Gastrocnemius medialis (tissue), 4 donors: Measurements from ENCODE around the gene ETV6. TPM values are rescaled to one million over a fixed set of nuclear protein-coding genes. Genes with fewer than 3 reads are reported as not detected.

Experiments
- ATAC-seq, 2 donors: fragments of 150-250 bp; one replicate each; pipeline ENCODE4 v1.9.1; 2016
- DNase-seq, 2 donors: peaks; one replicate each; pipeline ENCODE4 v3.0.0-alpha.2; 2019
- H3K27ac ChIP-seq, 4 donors: fragments of 200-600 bp; sonication (generic); 1 replicate in 1 of 4; 2 replicates in 3 of 4; pipeline ENCODE4 v1.5.1; 2016 to 2018; ENCODE audit warnings: mild to moderate bottlenecking in 2 of 4, moderate library complexity in 1 of 4
- H3K27me3 ChIP-seq, 3 donors: fragments of 200-600 bp; sonication (generic) in 2 of 3; 1 replicate in 1 of 3; 2 replicates in 2 of 3; pipeline versions ENCODE4 v1.5.1 to v1.6.0; 2016 to 2019; ENCODE audit warnings: mild to moderate bottlenecking in 1 of 3, moderate library complexity in 1 of 3
- H3K36me3 ChIP-seq, 2 donors: fragments of 200-600 bp; sonication (generic) in 1 of 2; one replicate each; pipeline ENCODE4 v1.5.1; 2017 to 2018
- H3K4me1 ChIP-seq, 2 donors: fragments of 200-600 bp; sonication (generic) in 1 of 2; one replicate each; pipeline ENCODE4 v1.5.1; 2016 to 2017; ENCODE audit warnings: mild to moderate bottlenecking in 2 of 2
- H3K4me3 ChIP-seq, 4 donors: fragments of 200-600 bp; sonication (generic) in 3 of 4; 1 replicate in 1 of 4; 2 replicates in 3 of 4; pipeline ENCODE4 v1.5.1; 2016 to 2019; ENCODE audit warnings: mild to moderate bottlenecking in 2 of 4
- H3K9me3 ChIP-seq, 3 donors: fragments of 200-600 bp; sonication (generic) in 2 of 3; 1 replicate in 1 of 3; 2 replicates in 2 of 3; pipeline ENCODE4 v1.5.1; 2016 to 2019
- POLR2A ChIP-seq, 2 donors: fragments of 450-650 bp; IDR thresholded peaks; one replicate each; pipeline ENCODE4 v1.6.1; 2017; ENCODE audit warnings: antibody characterized with exemption in 2 of 2, mild to moderate bottlenecking in 2 of 2, moderate library complexity in 2 of 2
- in situ Hi-C, 4 donors: fragments of 200-750 bp; cut with MboI; loops; one replicate each; pipeline versions ENCODE4 v1.15.0 to v1.8.0; 2017; ENCODE audit warnings: low sequenced_read_pairs in 4 of 4
- intact Hi-C: fragments of 100-400 bp; cut with DNase I; formaldehyde crosslinking; loops from one replicate; pipeline ENCODE4 v1.15.1; 2023; ENCODE audit warnings: low total_unique reads
- total RNA-seq, 4 donors: library from RNA; depleted of rRNA; stranded (reverse); fragments of >200 nt; gene quantifications; one replicate each; pipeline versions ENCODE4 v1.1.0 to v1.2.3, GENCODE V29; 2016
- TF ChIP-seq, protein P1 (sequence below), 5 experiments: fragments of 450-650 bp in 3 of 5; fragments of 200-600 bp in 2 of 5; sonication (generic) in 2 of 5; IDR thresholded peaks in 4 of 5; conservative IDR thresholded peaks in 1 of 5; 1 replicate in 4 of 5; 2 replicates in 1 of 5; pipeline ENCODE4 v1.5.1; 2016 to 2019; ENCODE audit warnings: antibody characterized with exemption in 5 of 5, mild to moderate bottlenecking in 3 of 5, moderate library complexity in 3 of 5

The ETV6 gene
- total RNA-seq, 4 donors from 2014 or later, result 2.8 to 5.9 (median 3.3) TPM

DNA sequence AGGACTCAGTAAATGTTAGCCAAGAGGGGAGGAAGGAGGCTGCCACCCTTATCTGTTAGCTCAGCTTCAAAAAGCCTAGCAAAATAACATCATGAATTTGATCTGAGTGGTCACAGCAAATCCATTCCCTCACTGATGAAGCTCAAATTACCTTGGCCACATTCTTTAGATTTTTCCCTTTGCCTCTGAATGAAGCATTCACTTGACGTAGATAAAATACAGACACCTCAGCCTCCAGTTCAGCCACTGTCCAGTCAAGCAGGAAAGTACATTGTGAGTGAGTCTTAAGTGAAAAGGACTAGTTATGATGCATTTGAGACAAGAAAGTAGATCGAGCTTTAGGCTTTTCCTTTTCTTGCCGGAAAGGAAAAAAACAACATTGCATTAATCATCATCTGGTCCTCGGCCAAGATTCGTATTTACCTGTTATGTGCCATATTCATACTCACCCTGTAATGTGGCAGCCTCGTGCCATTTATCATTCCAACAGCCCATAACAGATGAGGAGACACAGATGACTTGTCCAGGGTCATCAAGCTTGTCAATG is 146.5 kb downstream of the ETV6 start:
- Histone ChIP-seq H3K36me3 (no peaks in the 10 kb centered on the region), H3K4me1 (peaks cover 65 to 69% of the 10 kb centered on the region in 2 donors), H3K4me3 (no peak overlapping the region), H3K9me3 (no peaks in the 10 kb centered on the region), H3K27me3 (no peaks in the 10 kb centered on the region), H3K27ac (peak overlapping the region; percentile 83 to 89 (median 86))
- intact Hi-C loops (loop anchor here (2.0 to 10.0 kb wide), 3 partner anchors 39 to 219 kb away; partner anchors contain the start of gene ETV6), in situ Hi-C loops (loop anchor here in 2 of 4 donors (25.0 kb wide), 2 partner anchors 1084 to 1584 kb away; partner anchors contain the start of genes GABARAPL1 (in 1 of the 2) and YBX3 (in 1 of the 2))
- TF ChIP-seq, protein P1, sequence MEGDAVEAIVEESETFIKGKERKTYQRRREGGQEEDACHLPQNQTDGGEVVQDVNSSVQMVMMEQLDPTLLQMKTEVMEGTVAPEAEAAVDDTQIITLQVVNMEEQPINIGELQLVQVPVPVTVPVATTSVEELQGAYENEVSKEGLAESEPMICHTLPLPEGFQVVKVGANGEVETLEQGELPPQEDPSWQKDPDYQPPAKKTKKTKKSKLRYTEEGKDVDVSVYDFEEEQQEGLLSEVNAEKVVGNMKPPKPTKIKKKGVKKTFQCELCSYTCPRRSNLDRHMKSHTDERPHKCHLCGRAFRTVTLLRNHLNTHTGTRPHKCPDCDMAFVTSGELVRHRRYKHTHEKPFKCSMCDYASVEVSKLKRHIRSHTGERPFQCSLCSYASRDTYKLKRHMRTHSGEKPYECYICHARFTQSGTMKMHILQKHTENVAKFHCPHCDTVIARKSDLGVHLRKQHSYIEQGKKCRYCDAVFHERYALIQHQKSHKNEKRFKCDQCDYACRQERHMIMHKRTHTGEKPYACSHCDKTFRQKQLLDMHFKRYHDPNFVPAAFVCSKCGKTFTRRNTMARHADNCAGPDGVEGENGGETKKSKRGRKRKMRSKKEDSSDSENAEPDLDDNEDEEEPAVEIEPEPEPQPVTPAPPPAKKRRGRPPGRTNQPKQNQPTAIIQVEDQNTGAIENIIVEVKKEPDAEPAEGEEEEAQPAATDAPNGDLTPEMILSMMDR (IDR thresholded peaks at IDR 0.05 in 4 of 5, conservative IDR thresholded peaks at IDR 0.05 in 1 of 5), result no peak
- no peak for TF ChIP-seq POLR2A (IDR thresholded peaks at IDR 0.05)
- DNase-seq (no peak), ATAC-seq (no peak)

DNA sequence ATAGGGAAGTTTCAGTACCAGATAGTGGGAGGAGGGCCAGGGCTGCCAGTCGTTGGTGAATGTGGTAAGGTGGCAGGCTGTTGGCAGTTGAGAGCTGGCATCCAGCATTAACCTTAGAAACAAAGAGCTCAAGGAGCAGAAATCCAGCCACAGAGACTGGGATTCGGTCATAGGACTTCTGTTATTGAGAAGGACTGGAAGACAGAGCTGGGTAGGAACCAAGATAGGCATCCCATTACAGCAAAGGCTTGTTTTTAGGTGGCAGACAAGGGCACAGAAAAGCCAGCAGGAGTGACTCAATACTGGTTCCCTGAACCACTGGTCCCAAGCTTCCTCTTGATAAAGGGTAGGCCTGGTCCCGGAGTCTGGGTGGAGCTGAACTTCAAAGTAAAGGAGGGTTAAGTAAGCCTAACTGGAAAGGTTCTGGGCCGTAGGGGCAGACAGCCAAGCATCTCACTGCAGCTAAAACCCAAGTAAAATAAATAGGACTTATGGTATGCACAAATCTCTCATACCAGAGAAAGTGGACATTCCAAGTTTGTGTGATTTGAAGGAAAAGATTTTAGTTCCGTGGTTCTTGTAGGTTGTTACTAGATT is 147.9 kb downstream of the ETV6 start:
- Histone ChIP-seq H3K27ac (peak overlapping the region; percentile 76 to 88 (median 84)), H3K9me3 (no peaks in the 10 kb centered on the region), H3K27me3 (no peaks in the 10 kb centered on the region), H3K4me1 (peaks cover 60 to 61% of the 10 kb centered on the region in 2 donors), H3K4me3 (no peak overlapping the region), H3K36me3 (no peaks in the 10 kb centered on the region)
- intact Hi-C loops (loop anchor here (5.0 to 10.0 kb wide), 2 partner anchors 40 to 217 kb away; no protein-coding TSS in a partner anchor), in situ Hi-C loops (loop anchor here in 2 of 4 donors (25.0 kb wide), 2 partner anchors 1085 to 1585 kb away; partner anchors contain the start of genes GABARAPL1 (in 1 of the 2) and YBX3 (in 1 of the 2))
- DNase-seq, result peak; percentile 59 to 81
- peak; percentile 82 to 84 for ATAC-seq
- no peak for TF ChIP-seq POLR2A (IDR thresholded peaks at IDR 0.05)
- TF ChIP-seq, protein P1 (IDR thresholded peaks at IDR 0.05 in 4 of 5, conservative IDR thresholded peaks at IDR 0.05 in 1 of 5), result no peak

DNA sequence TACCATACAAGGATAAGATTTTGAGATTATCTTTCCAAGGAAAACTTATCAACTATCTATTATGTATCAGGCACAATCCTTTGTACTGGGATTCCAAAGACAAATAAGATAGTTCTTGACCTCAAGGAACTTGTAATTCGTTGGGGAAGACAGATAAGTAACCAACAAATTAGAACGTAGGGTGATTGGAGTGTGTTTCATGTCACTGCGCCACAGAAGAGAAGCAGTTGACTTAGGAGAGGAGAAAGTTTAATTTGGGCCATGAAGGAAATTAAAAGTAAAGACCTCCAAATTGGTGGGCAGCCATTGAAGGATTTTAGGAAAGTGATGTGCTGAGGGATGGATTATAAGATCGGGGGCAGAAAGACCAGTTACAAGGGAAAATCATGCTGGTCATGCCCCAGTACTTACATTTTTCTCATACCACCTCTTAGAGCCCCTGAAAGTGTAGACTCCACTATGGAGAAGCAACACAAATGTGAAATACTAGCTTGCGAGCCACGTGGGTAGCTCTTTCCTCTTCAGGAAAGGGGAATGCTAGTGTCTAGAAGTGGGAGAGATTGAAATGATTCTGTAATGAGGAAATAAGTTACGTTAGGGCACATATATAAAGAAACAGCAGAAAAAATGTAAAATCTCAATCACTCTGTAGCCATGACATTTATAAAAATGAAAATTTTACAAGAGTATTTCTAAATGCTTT is 148.7 kb downstream of the ETV6 start:
- ATAC-seq (no peak), DNase-seq (no peak)
- peaks cover 53 to 54% of the 10 kb centered on the region in 2 donors for H3K4me1 ChIP-seq
- H3K36me3 ChIP-seq, result no peaks in the 10 kb centered on the region
- TF ChIP-seq, protein P1 (IDR thresholded peaks at IDR 0.05 in 4 of 5, conservative IDR thresholded peaks at IDR 0.05 in 1 of 5), result no peak
- no peak for TF ChIP-seq POLR2A (IDR thresholded peaks at IDR 0.05)
- intact Hi-C loops (loop anchor here (5.0 to 10.0 kb wide), 2 partner anchors 41 to 217 kb away; no protein-coding TSS in a partner anchor), in situ Hi-C loops (loop anchor here in 2 of 4 donors (25.0 kb wide), 2 partner anchors 1086 to 1586 kb away; partner anchors contain the start of genes GABARAPL1 (in 1 of the 2) and YBX3 (in 1 of the 2))
- no peaks in the 10 kb centered on the region for H3K9me3 ChIP-seq
- peak overlapping the region; percentile 76 to 88 (median 84) for H3K27ac ChIP-seq
- no peak overlapping the region for H3K4me3 ChIP-seq
- no peaks in the 10 kb centered on the region for H3K27me3 ChIP-seq

DNA sequence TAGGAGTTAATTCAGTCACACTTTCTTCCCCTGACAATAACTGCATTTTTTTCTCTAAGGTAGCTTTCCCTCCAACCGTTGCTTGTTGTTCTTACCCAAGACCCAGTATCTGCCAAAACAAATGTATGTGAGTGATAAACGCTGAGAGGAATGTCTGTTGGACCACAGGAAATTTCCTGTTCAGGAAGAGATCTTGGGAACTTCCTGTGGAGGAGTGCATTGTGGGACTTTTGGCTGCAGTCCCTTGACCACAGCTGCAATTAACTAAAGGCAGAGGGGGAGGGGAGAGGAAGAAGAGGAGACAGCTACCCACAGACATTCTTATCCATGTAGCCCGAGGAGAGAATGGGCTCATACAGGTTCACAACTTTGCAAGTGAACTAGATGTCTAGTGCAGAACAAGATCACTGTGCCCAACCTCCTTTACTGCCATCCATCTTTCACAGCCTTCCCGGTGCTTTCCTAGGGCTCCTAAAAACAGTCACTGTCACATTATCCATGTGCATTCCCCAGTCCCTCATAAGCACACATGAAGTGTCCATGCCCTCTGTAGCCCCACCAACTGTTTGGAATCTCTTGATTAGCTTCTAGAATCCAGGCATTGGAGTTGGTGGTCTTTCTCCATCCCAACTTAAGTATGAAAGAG is 149.5 kb downstream of the ETV6 start:
- Histone ChIP-seq H3K36me3 (no peaks in the 10 kb centered on the region), H3K27me3 (no peaks in the 10 kb centered on the region), H3K9me3 (no peaks in the 10 kb centered on the region), H3K4me3 (no peak overlapping the region), H3K4me1 (peaks cover 45 to 46% of the 10 kb centered on the region in 2 donors), H3K27ac (peak overlapping the region in 1 of 4 donors; percentile 85)
- no peak for ATAC-seq
- in situ Hi-C loops (loop anchor here in 2 of 4 donors (25.0 kb wide), 2 partner anchors 1087 to 1587 kb away; partner anchors contain the start of genes GABARAPL1 (in 1 of the 2) and YBX3 (in 1 of the 2)), intact Hi-C loops (loop anchor here (5.0 to 10.0 kb wide), 2 partner anchors 42 to 216 kb away; no protein-coding TSS in a partner anchor)
- DNase-seq, result no peak
- TF ChIP-seq, protein P1 (IDR thresholded peaks at IDR 0.05 in 4 of 5, conservative IDR thresholded peaks at IDR 0.05 in 1 of 5), result no peak
- TF ChIP-seq POLR2A (IDR thresholded peaks at IDR 0.05), result no peak
